Cardiac atrium fibroblast (primary cell): Measurements from ENCODE around the gene PM20D2. TPM values are rescaled to one million over a fixed set of nuclear protein-coding genes. Genes with fewer than 3 reads are reported as not detected.

Source experiments
- total RNA-seq: library from RNA; depleted of rRNA; stranded (reverse); fragments of >200 nt; gene quantifications from 2 replicates; pipeline ENCODE4 v1.2.3, GENCODE V29; 2015

Gene PM20D2
- 2.0 and 5.7 TPM in 2 replicates for total RNA-seq

GRCh38 chr6:89145956-89146717 lies at the start of gene PM20D2:
PM20D2 (plus strand) TSS chr6:89146055; CDS start chr6:89146145, 90 bp downstream.

GRCh38 chr6:89117211-89118108 lies 28.4 kb upstream of the PM20D2 start, which contains the start of gene SRSF12:
SRSF12 (minus strand) TSS chr6:89118071; CDS start chr6:89117887, 184 bp downstream.

Other genes with a start within 250 kb of the PM20D2 start
- gene RNGTT, start 182.4 kb upstream of the PM20D2 start, total RNA-seq, result 10.5 and 12.8 TPM in 2 replicates
- 124 and 132 TPM in 2 replicates for gene PNRC1, start 65.3 kb upstream of the PM20D2 start, total RNA-seq
- 0.54 and 1.5 TPM in 2 replicates for gene SRSF12, start 28.0 kb upstream of the PM20D2 start, total RNA-seq
- gene GABRR1, start 71.3 kb downstream of the PM20D2 start, total RNA-seq, result not detected in 2 replicates
- gene GABRR2, start 169.2 kb downstream of the PM20D2 start, total RNA-seq, result not detected in 2 replicates
- 36.6 and 46.5 TPM in 2 replicates for gene UBE2J1, start 206.7 kb downstream of the PM20D2 start, total RNA-seq